ENCODE data around the gene FUOM. TPM values are rescaled to one million over a fixed set of nuclear protein-coding genes. Genes with fewer than 3 reads are reported as not detected.

Gene FUOM
- total and polyA plus RNA-seq, 2 of the 4 experiments (the other 2 are of a cell fraction), result 26.3 to 52.8 TPM

GRCh38 chr10:133308421-133309099 lies 49.3 kb downstream of the FUOM start, which contains the start of the genes TUBGCP2 and ZNF511:
TSS of gene TUBGCP2 (minus strand) at chr10:133308872. CDS start at chr10:133302941, 5,931 bp downstream.
TSS of gene ZNF511 (plus strand) at chr10:133308914. CDS start at chr10:133308944, 30 bp downstream.
- peak within 1 kb of the TSS; percentile 90 for H2BK120ac ChIP-seq (ENCODE audit: low read depth, low read length)
- ATAC-seq (ENCODE audit: low read depth), result peak; percentile 82
- in situ Hi-C loops (cut with MboI; ENCODE audit: low sequenced_read_pairs) (no loop called here), dilution Hi-C loops (cut with HindIII; ENCODE audit: low sequenced_read_pairs, unreplicated experiment) (no loop called here), intact Hi-C loops (cut with micrococcal nuclease) (loop anchor here (2.0 to 5.0 kb wide), 3 partner anchors 46 to 161 kb away; partner anchors contain the start of gene KNDC1)
- peak within 1 kb of the TSS; percentile 100 for H3K4me2 ChIP-seq (ENCODE audit: low read depth, low read length)
- peaks cover 40% of the 10 kb centered on the region for H4K20me1 ChIP-seq (ENCODE audit: insufficient read depth, low read length)
- DNase-seq, result peak; percentile 79
- CTCF ChIA-PET, result interaction anchor here (0.6 to 1.1 kb wide), 4 partner anchors 13 to 46 kb away, joined by 3 to 5 read pairs (median 4); no protein-coding TSS in a partner anchor
- no peaks in the 10 kb centered on the region for H3K27me3 ChIP-seq (ENCODE audit: control insufficient read depth, insufficient read depth, low read length)
- peak within 1 kb of the TSS; percentile 94 for H4K91ac ChIP-seq (ENCODE audit: insufficient read depth, low read depth, low read length)
- H3K18ac ChIP-seq (ENCODE audit: low read depth, low read length), result peak within 1 kb of the TSS; percentile 6; the same call in 1 of the 2 replicates
- peaks cover 11 to 51% of the 10 kb centered on the region in 2 experiments for H3K79me1 ChIP-seq (ENCODE audit: low read depth in 1 of 2, low read length in 2 of 2)
- no peaks in the 10 kb centered on the region for H3K9me3 ChIP-seq (ENCODE audit: control insufficient read depth, insufficient read depth, low read length)
- H3K4me1 ChIP-seq (ENCODE audit: control insufficient read depth, insufficient read depth, low read length), result peaks cover 8% of the 10 kb centered on the region
- peak within 1 kb of the TSS; percentile 69 for H2AK5ac ChIP-seq (ENCODE audit: low read depth, low read length)
- peak within 1 kb of the TSS; percentile 97 for H3K23ac ChIP-seq (ENCODE audit: low read depth, low read length)
- peaks cover 14% of the 10 kb centered on the region; the same call in 1 of the 2 replicates for H3K36me3 ChIP-seq (ENCODE audit: control insufficient read depth, insufficient read depth, low read length)
- peak within 1 kb of the TSS; percentile 99 for H2AK9ac ChIP-seq (replicated peaks; ENCODE audit: low read depth, low read length, poor library complexity)
- TF ChIP-seq MXI1 (IDR thresholded peaks at IDR 0.05; ENCODE audit: borderline replicate concordance, low read depth, low read length) (peak; percentile 45; the same call in 1 of the 2 replicates), CTCF (conservative IDR thresholded peaks at IDR 0.05; ENCODE audit: low read depth, low read length) (0 out of 2 replicates have a peak, but pooled peaks have one; percentile 19), ELK1 (IDR thresholded peaks at IDR 0.05; ENCODE audit: borderline replicate concordance, low read depth, low read length) (0 out of 2 replicates have a peak, but pooled peaks have one; percentile 2), NFE2L2 (IDR thresholded peaks at IDR 0.05; ENCODE audit: low read depth, low read length) (0 out of 2 replicates have a peak, but pooled peaks have one; percentile 17), BHLHE40 (IDR thresholded peaks at IDR 0.05; ENCODE audit: low read depth, low read length) (0 out of 2 replicates have a peak, but pooled peaks have one; percentile 8), RCOR1 (IDR thresholded peaks at IDR 0.05; ENCODE audit: insufficient replicate concordance, low read length) (no peak), FOS (IDR thresholded peaks at IDR 0.05; ENCODE audit: low read depth, low read length) (no peak), POLR2A (IDR thresholded peaks at IDR 0.05; ENCODE audit: low read depth, low read length) (peak; percentile 83), MAZ (IDR thresholded peaks at IDR 0.05; ENCODE audit: borderline replicate concordance, low read depth, low read length) (peak; percentile 95), USF2 (IDR thresholded peaks at IDR 0.05; ENCODE audit: low read depth, low read length) (no peak), CHD1 (IDR thresholded peaks at IDR 0.05; ENCODE audit: low read depth, low read length) (peak; percentile 63; the same call in 1 of the 2 replicates)
- H3K56ac ChIP-seq (ENCODE audit: extremely low read depth, insufficient read depth, low read length), result peak within 1 kb of the TSS; percentile 89; the same call in 1 of the 2 replicates
- H4K8ac ChIP-seq (ENCODE audit: low read depth in 2 of 2, low read length in 2 of 2), result peak within 1 kb of the TSS; percentile 96 to 98; a peak in 3 of 4 replicates
- H2BK15ac ChIP-seq (ENCODE audit: low read depth, low read length), result no peak within 1 kb of the TSS
- POLR2A ChIA-PET (ENCODE audit: unreplicated experiment), result no interaction called here
- WGBS, 2 experiments (ENCODE audit: extremely low coverage in 2 of 2, insufficient read length in 1 of 2), result 0% methylated on average over 17 of the region's 89 CpGs; no CpG with 5 or more reads in 1 of the 2 experiments
- peak within 1 kb of the TSS; percentile 92 for H2BK5ac ChIP-seq (ENCODE audit: low read depth, low read length, poor library complexity, severe bottlenecking)
- H4K5ac ChIP-seq (ENCODE audit: low read depth, low read length), result peak within 1 kb of the TSS; percentile 18
- peak within 1 kb of the TSS; percentile 99 for H3K4ac ChIP-seq (ENCODE audit: low read depth, low read length)
- peaks cover 14% of the 10 kb centered on the region; the same call in 1 of the 2 replicates for H3K9me1 ChIP-seq (ENCODE audit: insufficient read depth, low read length)
- BruUV-seq (replicated peaks), result no TSS peak
- H2BK20ac ChIP-seq (ENCODE audit: low read depth, low read length), result no peak within 1 kb of the TSS
- peak within 1 kb of the TSS; percentile 83 for H3K27ac ChIP-seq (ENCODE audit: insufficient read depth, low read length)
- H2AFZ ChIP-seq (replicated peaks; ENCODE audit: low read length, poor library complexity), result peak within 1 kb of the TSS; percentile 99
- peak within 1 kb of the TSS; percentile 67 for H3K4me3 ChIP-seq (ENCODE audit: insufficient read depth, low read depth, low read length)
- H3K14ac ChIP-seq (replicated peaks; ENCODE audit: low read depth, low read length), result peak within 1 kb of the TSS; percentile 95
- H3K9ac ChIP-seq (ENCODE audit: low read depth, low read length), result peak within 1 kb of the TSS; percentile 88
